NCI-H748 (cell line): Measurements from ENCODE around the gene SEPTIN12.

ENCODE experiments used
- DNase-seq: peaks from one replicate; lab custom pipeline; 2025; ENCODE audit not compliant: unreplicated experiment; lab: John Stamatoyannopoulos, UW

The SEPTIN12 gene

DNA sequence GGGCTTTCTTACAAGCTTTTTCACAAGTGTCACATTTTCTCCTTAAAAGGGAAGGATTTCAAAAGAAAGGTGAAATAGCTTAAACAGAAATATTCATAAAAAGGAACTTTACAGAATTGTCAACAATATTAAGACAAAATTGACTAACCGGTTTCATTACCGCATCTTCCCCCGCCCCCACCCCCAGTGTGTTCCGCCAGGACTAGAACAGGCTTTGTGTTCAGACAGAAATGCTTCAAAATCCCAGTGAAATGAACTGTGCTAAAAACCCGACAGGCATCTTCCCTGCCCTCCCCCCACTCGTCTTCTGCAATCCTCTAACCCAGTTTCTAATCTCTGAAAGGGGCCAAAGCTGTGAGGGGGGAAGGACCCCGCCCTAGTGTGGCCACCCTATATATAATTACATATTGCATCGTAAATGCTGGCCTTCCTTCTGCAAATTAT is 15.3 kb upstream of the SEPTIN12 start:
- no peak for DNase-seq

- peak; percentile 92 for DNase-seq
These were observed 14.6 kb upstream of the SEPTIN12 start for GRCh38 chr16:4802659-4803287.

DNA sequence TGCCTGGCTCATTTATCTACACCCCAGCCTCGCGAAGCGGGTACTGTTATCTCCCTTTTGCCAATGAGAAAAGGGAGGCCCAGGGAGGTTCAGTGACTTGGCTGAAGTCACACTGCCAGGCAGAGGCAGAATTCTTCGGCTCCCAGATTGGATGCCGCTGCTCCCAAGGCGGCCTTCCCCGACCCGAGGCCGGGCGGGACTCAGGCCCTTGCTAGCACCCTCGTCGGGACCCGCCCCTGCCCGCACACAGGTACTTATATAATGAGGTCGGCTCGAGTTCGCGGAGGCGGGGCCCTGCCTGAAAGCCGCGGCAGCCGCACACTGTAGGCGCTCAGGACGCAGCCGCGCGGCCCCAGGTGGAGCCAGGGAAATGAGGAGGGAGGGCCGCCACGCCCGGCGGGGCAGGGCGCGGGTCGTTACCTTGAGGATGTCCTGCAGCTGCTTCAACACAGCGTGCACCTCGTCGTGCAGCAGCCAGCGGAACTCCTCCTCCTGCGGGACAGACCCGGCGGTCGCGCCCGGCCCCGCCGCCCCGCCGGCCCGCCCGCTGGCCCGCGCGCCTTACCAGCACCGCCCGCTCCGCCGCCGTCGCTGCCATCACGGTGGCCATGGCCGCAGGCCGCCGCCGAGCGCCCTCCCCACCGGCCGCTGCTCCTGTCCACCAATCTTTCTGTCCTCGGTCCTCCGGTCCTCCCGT is 14.0 kb upstream of the SEPTIN12 start, which contains the start of gene ROGDI:
TSS of gene ROGDI (minus strand) at position 672 of the 697 bp plus-strand sequence. CDS start at position 610, 62 bp downstream.
- peak; percentile 88 for DNase-seq

DNA sequence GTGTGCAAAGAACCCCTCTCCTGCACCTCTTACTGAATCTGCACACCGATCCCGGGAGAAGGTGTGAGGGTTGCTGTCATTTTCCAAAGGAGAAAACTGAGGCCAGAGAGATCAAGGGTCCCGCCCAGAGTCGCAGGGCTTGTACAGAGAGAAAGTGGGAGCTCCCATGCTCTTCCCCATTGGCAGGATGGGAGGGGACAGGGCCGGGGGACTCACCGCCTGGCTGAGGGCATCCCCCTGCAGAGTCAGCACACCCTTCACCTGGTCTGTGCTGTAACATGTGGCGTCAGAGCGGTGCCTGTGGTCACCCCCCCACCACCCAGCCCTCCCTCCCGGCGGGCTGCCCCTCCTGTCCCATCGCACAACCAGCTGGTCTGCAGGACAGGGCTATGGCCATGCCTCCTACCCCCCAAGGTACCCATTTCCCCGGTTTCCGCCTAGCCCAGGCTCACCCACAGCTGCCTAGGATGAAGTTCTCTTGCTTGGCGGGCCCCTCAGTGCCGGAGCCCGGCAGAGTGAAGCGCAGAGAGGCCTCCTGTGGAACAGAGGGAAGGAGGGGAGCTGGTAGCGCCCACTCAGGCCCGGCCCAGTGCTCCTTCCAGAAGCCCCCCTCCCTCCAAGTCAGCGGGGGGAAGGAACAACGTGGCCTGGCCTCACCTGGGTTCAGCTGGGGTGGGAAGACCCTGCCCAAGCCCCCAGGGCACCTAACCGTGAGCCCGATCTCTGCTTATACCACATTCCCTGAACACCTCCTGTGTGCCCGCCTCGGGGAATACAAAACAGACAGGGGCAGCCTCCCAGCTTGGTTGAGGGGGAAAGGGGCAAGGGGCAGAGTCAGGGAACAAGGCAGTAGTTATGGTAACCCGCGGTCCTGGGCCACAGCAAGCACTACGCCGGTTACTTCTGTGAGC is 13.2 kb upstream of the SEPTIN12 start:
- no peak for DNase-seq

GRCh38 chr16:4800290-4801041 is 12.3 kb upstream of the SEPTIN12 start:
- DNase-seq: peak; percentile 4

GRCh38 chr16:4799171-4799855 is 11.2 kb upstream of the SEPTIN12 start:
- no peak for DNase-seq

- no peak for DNase-seq
These were observed 10.3 kb upstream of the SEPTIN12 start for GRCh38 chr16:4798456-4798855.

- DNase-seq: no peak
These were observed 9.7 kb upstream of the SEPTIN12 start for GRCh38 chr16:4797805-4798252.

DNA sequence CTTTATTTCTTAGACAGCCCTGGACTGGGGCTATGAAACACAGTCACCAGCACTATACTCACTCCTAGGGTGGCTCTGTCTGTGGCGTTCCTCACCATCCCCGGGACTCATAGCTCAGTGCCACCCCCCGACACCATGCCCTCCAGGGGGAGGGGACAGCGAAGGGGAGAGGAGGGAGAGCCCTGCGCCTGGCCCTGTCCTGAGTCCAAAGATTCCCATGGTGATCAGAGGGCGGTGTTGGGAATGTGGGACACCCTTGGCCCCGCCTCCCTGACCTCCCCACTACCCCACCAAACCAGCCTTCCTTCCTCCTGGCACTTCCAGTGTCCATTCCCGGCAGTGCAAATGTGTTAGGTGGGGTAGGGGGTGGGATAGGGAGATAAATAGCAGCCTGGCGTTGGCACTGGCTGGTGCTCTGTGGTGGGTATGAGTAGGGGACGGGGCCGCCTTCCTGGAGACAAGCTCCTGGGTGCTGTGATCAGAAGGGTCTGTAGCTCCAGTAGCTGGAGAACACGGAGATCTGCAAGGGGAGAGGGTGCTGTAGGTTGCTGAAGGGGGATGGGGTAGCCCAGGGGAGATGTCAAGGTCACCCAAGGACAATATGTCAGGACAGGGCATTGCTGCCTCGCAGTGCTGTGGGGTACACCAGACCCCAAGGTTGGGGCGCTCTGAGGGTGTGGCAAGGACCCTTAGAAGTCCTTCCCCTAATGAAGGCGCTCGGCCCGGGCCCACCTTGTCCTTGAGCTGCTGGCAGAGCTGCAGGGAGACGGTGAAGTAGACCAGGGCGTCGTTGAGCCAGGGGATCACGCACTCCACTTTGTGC is 9.0 kb upstream of the SEPTIN12 start:
- DNase-seq: no peak

DNA sequence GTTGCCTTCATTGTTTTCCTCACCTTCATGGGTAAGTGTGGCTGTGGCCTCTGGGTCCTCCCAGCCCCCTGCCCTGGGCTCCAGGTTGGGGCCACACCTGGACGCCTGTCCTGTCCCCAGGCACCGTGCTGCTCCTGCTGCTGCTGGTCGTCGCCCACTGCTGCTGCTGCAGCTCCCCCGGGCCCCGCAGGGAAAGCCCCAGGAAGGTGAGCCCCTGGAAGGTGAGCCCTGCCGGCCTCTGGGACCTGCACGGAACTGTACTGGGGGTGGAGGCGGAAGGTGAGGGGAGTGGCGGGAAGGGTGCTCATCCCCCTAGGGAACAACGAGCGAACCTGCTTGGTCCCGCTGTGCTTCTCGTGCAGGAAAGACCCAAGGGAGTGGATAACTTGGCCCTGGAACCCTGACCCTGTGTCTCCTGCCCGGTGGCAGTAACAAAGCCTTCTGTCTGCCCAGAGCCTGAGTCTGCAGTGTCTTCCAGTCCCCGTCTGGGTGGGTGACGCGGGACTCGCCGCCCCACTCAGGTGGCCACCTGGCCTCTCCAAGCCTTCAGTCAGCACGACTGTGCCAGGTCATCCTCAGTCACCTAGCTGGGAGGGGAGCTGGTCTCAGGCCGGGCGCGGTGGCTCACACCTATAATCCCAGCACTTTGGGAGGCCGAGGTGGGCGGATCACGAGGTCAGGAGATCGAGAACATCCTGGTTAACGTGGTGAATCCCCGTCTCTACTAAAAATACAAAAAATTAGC is 7.9 kb upstream of the SEPTIN12 start:
- no peak for DNase-seq

- DNase-seq: peak; percentile 77
These were observed 7.2 kb upstream of the SEPTIN12 start, which contains the start of gene SMIM22 for GRCh38 chr16:4795181-4795827. Gene SMIM22 (plus strand): TSS chr16:4795369. CDS start chr16:4795735, 366 bp downstream.

DNA sequence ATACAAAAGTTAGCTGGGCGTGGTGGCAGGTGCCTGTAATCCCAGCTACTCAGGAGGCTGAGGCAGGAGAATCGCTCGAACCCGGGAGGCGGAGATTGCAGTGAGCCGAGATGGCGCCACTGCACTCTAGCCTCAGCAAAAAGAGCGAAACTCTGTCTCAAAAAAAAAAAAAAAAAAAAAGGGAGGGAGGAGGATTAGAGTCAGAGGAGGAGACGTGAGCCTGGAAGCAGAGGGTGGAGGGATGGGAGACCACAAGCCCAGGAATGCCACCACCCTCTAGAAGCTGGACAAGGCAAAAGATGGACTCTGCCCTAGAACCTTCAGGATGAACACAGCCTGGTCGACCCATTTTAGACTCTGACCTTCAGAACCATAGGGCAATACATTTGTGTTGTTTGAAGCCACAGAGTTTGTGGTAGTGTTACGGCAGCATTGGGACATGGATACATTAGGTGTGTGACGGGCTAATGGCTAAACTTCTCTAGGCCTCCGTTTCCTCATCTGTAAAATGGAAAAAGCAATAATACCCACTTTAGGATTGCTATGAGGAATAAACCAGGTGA is 4.9 kb upstream of the SEPTIN12 start:
- no peak for DNase-seq

DNA sequence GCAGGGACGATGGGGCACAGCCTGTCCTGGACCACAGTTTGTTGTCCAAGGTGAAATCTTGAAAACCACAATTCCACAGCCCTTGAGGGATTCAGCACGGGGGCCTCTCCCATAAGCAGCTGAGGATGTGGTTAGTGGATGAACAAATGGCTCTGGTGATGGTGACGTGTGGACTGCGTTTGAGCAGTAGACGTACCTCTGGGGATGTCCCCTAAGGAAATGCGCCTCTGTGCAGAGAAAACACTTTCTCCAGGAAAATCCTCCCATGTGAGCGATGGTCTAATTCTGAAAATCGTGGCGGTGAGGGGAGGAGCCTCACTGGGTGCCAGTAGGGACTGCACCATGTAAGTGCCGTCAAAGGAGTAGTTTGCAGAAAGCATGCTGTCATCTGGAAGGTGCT is 2.7 kb upstream of the SEPTIN12 start:
- DNase-seq: no peak

- no peak for DNase-seq
These were observed 2.1 kb upstream of the SEPTIN12 start for GRCh38 chr16:4790261-4790660.

- no peak for DNase-seq
These were observed 765 bp upstream of the SEPTIN12 start for GRCh38 chr16:4788910-4789309.

- peak; percentile 21 for DNase-seq
These were observed 344 bp upstream of the SEPTIN12 start for GRCh38 chr16:4788489-4788889.

GRCh38 chr16:4787068-4787467 is 1.1 kb downstream of the SEPTIN12 start:
- no peak for DNase-seq
